ENCODE results near the gene APOA1.
A peak's percentile ranks its signal among the peaks of the same experiment; 100 is the strongest.

Gene APOA1

DNA sequence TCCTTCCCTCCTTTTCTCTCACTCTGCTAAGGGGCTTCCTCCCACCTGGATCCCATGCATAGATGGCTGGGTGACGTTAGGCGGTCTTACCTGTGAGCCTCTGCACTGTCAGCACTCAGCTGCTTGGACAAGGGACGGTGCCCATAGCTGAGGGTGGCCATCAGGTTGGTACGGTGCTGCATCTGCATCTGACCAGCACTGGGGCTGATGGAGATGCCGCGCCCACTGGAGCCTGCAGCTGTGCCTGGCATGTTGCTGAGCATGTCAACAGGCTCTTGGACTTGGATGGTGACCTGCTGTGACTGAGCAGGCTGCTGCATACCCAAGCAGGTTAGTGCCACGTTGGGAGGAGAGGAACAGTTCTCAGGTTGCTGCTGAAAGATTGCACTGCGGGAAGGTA lies 21.8 kb upstream of the APOA1 start:
- DNase-seq (ENCODE audit: low read depth in 4 of 4, low spot score in 1 of 4): no peak

DNA sequence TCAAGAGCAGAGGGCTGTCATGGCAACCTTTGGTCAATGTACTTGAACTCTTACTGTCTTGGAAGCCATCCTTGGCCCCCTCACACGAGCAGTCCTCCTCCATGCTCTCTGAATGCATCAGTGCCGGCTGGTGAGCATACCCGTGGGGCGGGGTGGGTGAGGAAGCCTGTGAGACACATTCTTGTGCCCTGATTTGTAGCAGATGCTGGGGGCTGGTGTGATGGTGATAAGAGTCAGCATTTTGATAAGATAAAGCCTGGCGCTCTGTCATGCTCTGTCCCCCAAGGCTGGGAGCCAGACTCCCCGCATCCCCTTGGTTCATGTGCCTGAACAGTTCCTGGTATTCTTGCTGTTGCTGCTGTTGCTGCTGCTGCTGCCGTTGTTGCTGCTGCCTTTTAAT lies 20.5 kb upstream of the APOA1 start:
- no peak for DNase-seq (ENCODE audit: low read depth in 4 of 4, low spot score in 1 of 4)

DNA sequence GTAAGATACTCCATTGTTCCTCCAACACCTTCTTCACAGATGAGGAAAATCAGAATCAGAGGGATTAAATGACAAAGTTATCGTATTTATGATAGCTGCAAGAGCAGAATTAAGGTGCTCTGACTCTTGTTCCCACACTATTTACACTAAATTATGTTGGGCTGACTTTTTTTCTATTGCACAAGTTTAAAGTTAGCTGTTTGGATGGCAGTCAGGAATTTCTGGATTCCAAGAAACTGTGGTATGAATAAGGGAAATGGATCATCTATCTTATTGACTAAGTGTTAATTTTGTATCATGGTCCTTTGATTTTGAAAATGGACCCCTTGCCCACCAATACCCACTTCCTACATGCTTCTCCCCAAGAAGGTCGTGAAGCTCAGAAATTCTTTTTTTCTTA lies 19.9 kb upstream of the APOA1 start:
- no peak for DNase-seq (ENCODE audit: low read depth in 4 of 4, low spot score in 1 of 4)

DNA sequence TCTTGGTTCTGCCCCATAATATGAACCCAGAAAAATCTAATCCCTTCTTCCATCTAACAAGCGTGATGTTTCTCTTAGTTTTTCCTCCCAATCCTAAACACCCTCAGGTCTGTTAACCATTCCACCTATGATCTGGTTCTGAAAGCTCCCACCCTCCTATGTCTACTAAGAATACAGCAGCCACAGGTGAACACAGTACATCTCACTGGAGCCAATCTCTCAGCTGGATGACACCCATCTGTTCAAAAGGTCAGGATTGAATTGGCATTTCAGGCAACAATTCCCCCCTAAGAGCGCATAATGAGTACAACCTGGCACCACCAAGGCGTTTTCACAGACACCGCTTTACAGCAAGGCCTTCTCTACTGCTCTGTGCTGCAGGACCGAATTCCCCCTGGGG lies 19.0 kb upstream of the APOA1 start:
- no peak for DNase-seq (ENCODE audit: low read depth in 4 of 4, low spot score in 1 of 4)

DNA sequence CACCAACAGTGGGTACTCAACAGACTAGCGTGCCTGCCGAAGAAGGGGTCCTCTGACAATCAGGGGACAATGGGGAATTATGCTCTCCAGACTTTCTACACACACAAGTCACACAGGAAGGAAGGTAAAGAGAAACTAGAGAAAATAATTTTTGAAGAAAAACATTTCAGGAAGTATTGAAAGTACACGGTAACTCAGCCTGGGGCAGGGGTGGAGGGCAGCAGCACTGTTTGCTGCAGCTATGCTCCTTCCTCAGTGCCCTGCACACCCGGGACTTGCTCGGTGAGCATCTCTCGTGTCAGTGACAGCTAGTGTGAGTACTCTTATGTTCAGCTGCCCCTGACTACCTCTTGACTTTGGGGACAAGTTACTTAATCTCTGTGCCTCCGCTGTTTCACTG lies 18.0 kb upstream of the APOA1 start:
- no peak for DNase-seq (ENCODE audit: low read depth in 4 of 4, low spot score in 1 of 4)

DNA sequence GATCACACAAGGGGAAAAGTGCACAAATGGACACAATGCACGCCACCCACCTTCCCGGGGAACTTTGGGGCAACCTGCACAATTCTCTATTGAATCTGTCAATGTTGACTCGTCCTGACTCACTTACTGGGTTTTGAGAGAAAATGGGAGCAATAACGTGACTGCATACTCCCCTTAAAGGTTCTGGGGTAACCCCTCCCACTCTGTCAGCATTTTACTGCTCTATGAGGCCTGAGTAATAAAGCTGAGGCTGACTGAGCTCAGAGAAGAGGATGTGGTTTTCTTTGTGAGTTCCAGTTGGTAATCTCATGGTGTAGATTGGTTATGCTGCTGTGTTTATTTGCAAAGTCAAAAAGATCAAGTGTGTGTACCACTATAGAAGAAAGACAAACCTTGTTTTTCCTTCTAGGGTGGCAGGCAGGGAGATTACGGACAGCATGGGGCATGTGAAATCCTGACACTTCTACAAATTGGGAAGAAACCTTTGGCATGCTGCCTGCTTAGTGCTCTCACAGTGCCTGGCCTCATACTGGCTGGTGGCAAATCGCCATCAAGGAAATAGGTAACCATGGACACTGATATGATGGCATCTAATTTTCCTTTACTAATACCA lies 16.1 kb upstream of the APOA1 start:
- peak in 2 of 4 experiments; percentile 31 to 37 for DNase-seq (ENCODE audit: low read depth in 4 of 4, low spot score in 1 of 4)

DNA sequence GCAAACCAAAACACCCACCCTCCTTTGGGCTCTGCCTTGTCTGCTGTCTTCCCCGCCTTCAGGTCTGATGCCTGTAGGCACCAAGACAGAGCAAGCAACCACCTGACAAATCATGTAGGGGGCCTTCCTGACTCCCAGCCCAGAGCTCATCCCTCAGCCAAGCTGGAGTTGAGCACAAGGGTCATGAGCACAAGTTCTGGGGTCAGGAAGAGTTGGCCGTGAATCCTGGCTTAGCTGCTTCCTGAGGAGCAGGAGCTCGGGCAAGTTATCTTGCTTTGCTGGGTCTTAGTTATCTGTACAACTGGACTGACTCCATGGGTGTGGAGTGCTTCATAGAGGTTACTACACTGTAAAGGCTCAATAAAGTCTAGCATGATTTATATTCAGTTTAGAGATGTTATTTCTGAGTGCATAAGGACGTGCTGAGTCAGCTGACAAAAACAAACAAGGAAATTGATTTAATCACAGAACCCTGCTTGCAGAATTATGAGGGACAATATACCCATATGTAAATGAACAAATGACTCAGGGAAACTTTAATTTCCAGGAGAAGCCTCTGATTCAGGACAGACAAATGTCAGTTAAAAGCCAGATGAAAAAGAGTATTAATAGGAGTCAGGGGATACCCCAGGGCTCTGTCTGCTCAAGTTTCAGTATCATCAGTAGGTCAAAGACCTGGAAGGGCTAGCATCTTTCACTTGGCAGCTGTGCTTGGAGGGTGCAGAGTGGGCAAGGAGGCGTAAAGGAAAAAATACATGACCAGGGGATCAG lies 15.0 kb upstream of the APOA1 start:
- no peak for DNase-seq (ENCODE audit: low read depth in 4 of 4, low spot score in 1 of 4)

DNA sequence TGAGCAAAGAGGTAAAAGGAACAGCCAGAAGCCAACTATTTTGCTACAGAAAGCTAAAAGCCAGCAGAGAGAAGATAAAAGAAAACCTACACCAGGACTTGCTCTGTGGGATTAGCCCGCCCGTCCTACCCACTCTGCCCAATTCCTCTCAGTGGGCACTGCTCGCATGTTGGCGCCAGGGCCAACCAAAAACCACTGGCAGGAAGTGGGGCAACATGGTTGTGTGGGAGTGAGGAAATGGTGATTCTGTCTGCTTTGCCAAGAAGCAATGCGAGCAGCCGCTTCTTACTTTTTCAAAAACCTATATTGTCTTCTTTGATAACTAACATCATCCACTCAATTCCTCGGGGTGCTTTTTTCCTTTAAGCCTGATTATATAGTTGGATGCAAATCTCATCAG lies 14.2 kb upstream of the APOA1 start:
- peak in 1 of 4 experiments; percentile 17 for DNase-seq (ENCODE audit: low read depth in 4 of 4, low spot score in 1 of 4)

DNA sequence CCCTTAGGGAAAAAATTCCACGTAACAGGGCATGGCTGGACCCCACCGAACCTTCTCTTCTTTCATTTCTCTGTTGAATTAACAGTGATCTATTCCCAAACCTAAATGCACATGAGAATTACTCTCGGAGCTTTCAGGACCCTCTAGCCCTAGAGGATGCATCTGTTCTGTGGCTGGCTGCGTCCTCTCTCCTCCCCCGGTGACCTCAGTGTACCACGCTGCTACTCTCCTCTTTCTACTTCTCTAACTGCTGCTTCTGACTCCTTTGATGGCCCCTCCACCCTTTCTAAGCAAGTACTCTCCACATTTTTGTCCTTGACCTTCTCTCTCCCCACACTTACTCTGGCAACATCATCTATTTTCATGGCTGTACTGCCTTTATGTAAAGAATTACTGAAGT lies 12.1 kb upstream of the APOA1 start:
- DNase-seq (ENCODE audit: low read depth in 4 of 4, low spot score in 1 of 4): no peak

DNA sequence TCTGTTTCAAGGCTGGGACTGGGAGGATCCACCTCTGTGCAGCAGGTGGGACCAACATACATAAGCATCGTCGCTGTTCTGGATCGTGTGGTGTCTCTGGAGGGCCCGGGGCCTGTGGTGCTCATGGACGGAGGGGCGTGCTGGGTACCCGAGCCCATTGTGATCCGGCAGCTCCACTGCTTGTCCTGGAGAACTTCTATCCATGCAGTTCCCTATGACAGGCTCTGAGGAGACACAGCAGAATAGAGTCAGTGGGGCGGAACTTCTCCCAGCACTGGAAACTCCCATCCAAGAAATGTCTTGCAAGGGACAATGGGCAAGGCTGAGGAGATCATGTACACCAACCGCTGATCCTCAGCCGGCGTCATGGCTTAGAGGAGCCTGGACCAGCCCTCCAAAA lies 11.6 kb upstream of the APOA1 start:
- no peak for DNase-seq (ENCODE audit: low read depth in 4 of 4, low spot score in 1 of 4)

DNA sequence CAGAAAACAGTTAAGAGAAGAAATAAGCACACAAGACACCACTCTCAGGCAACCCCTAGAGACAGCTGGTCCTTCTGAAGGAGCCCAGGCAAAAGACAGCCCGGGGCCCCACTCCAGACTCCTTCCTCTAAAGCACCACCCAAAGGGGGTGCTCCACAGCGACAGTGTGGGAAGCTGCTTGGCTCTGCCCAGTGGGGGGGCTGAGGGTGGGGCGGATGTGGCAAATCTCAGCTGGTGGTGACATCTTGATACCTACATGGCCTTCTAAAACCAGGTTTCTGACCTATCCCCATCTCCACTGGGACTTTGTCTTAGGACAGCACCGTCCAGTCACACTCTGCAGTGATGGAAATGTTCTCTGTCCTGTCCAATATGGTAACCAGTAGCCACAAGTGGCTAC lies 10.2 kb upstream of the APOA1 start:
- no peak for DNase-seq (ENCODE audit: low read depth in 4 of 4, low spot score in 1 of 4)

DNA sequence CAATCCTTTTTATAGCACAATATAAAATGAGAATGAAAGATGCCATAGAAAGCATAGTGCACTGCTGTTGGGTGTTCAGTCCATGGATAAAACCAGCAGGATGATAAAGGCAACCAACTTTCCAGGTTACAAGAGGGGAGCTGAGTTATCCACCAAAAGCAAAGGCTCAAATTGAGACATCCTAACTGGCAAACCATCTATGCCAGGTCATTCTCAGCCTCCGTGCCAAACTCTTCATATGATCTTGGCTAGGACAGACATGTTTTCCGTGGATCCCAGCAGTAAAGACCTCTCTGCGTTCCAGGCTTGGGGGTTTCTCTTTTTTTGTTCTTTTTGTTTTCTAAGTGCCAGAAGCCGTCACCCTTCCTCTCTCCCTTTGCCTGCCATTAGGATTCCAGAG lies 7.3 kb upstream of the APOA1 start:
- DNase-seq (ENCODE audit: low read depth in 4 of 4, low spot score in 1 of 4): no peak

DNA sequence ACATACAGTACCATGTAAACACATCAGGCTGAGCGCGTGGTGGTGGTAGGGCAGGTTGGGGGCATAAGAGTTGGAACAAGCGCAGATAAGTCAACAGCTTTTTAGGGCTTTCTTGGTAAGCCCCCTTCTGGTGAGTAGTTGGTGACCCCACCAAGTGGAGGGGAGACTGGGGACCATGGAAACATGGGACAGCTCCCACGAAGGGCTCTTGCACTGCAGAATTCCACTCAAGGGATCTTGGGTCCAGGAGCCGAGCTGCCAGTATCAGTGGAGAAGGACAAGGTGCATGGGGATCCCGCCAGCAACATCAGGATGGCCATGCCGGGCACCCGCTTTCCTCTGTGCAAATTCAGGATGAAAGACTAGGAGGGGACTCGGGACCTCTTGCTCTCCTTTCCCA lies 6.2 kb upstream of the APOA1 start:
- DNase-seq (ENCODE audit: low read depth in 4 of 4, low spot score in 1 of 4): no peak

DNA sequence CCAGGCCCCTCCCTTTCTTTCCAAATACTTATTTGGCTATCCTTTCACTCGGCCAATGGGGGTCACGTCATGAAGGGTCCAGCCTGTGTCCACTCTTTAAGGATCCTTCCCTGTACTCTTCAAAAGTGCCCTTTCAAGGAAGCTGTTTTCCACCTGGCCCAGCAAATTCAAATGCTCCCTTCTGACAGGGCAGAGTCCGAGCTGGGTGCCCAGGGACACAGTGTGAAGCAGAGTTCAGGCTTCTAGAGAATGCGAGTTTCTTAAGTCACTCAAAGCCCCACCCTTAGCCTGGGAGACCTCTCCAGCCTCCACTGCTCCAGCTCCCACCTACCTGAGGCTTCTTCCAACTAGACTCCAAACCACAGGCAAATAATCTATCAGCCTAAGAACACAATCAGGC lies 5.5 kb upstream of the APOA1 start:
- DNase-seq (ENCODE audit: low read depth in 4 of 4, low spot score in 1 of 4): no peak

DNA sequence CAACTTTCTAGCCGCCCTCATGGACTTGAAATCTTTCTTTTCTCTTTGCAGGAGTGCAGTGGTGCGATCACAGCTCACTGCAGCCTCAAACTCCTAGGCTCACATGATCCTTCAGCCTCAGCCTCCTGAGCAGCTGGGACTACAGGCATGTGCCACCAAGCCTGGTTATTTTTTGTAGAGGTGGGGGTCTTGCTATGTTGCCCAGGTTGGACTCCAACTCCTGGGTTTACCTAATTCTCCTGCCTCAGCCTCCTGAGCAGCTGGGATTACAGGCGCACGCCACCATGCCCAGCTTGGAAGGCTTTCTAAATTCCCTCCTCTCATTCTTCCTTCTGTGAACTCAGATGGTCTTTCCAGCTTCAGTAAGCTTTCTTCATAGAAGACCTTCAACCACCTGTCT lies 4.7 kb upstream of the APOA1 start:
- DNase-seq (ENCODE audit: low read depth in 4 of 4, low spot score in 1 of 4): no peak

DNA sequence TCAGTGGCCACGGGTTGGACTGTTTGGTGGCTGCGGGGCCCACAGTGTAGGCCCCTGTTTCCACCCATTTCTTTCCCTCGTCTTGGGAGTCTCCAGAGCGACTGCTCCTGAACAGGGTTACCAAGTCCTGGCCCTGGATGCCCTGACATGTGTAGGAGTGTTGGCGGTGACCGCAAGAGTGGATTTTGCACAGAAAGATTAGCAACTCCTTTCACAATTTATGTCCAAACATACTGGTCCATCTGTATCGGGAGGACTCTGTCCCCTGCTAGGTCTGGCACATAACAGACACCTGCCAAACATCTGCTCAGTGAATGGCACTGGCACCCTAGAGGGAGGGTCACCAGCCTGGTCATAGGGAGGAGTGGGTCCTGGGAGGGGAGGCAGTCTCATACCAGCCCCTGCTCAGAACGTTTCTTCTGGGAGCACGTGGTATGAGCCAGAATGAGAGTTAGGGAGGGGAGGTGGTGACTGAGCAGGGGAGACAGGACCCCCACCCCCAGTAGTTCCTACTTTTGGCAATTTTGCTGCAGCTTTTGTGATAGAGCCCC lies 3.4 kb upstream of the APOA1 start:
- DNase-seq (ENCODE audit: low read depth in 4 of 4, low spot score in 1 of 4): no peak

DNA sequence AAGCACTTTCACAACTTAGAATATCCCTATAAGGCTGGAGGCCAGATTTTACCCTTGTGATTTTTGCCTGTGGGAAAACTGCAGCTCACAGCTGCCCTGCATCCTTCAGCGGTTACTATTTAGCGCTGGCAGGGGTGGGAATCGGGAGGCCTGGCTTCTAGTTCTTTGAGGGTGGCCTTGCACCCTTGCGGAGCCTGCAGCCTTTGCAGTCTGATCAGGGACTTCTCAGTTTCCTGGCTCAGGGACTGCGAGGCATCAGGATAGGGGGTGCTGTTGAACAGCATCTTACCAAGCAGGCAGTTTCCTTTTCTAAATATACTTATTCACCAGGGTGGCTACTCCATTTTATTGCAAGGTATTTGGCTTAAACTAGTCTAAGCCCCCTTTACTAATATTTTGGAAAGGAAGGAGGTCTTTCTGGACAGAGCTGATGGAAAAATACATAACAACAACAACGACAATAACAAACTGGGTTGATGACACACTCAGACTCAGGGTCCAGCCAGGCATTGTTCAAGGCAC lies 2.9 kb upstream of the APOA1 start:
- no peak for DNase-seq (ENCODE audit: low read depth in 4 of 4, low spot score in 1 of 4)

DNA sequence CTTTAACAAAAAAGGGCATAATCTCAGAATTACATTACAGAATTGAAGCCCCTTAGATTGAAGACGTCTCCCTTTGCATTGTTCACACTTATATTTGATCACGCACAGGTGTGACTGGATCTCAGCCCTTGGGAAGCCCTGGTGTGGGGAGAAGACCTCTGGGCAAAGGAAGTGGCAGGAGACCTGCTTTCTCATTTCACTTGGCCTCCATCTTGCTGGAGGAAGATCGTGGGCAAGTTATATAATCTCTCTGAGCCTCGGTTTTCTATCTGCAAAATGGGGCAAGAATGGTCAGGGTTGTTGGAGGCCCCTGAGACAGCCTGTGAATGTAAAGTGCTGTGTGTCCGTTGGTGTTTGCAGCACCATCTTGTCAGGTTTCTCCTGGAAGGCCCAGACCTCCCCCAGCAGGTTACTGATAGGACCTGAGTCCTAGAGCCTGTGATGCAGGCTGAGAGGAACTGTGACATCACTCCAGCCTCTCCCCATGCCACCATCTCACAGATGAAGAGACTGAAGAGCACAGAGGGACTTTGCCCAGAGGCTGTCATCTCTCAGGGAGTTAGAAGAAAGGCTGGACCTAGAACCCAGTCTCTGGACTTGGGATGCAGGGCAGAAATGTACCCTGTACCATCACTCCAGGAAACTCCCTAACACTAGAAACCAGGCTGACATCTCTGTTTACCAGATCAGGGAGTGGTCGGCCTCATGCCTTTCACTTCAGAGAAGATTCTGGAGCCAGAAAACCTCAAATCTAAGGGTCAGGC lies 1.1 kb upstream of the APOA1 start:
- DNase-seq (ENCODE audit: low read depth in 4 of 4, low spot score in 1 of 4): no peak

DNA sequence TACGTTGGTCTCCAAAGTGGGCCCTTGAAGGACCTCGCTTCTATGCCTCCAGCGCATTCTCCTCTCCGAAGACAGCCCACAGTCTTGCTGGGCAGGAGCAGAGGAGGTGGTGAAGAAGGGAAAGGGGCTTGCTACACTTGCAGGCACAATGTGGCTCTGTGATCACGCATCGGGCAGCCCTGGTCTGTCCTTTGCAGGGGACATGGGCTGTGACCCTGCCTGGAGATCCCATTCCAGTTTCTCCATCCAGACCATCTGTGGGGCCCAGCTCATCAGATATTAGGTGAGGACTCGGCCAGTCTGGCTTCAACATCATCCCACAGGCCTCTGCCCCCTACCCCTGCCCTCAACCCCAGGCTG lies 810 bp downstream of the APOA1 start:
- DNase-seq (ENCODE audit: low read depth in 4 of 4, low spot score in 1 of 4): no peak

DNA sequence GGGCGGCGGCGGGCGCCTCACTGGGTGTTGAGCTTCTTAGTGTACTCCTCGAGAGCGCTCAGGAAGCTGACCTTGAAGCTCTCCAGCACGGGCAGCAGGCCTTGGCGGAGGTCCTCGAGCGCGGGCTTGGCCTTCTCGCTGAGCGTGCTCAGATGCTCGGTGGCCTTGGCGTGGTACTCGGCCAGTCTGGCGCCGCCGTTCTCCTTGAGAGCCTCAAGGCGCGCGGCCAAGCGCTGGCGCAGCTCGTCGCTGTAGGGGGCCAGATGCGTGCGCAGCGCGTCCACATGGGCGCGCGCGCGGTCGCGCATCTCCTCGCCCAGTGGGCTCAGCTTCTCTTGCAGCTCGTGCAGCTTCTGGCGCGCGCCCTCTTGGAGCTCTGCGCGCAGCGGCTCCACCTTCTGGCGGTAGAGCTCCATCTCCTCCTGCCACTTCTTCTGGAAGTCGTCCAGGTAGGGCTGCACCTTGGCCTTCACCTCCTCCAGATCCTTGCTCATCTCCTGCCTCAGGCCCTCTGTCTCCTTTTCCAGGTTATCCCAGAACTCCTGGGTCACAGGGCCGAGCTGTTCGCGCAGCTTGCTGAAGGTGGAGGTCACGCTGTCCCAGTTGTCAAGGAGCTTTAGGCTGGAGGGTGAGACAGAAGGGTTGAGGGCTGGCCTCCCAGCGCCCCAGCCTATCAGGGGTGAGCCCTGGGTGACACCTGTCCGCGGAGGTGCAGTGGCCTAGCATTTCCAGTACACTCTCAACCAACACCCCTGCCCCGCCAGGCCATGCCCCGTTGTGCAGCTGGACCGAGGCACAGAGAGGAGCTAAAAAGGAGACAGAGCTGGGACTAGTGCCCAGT lies 1.4 kb downstream of the APOA1 start:
- DNase-seq (ENCODE audit: low read depth in 4 of 4, low spot score in 1 of 4): peak; percentile 30 to 70 (median 54)

All from stimulated activated CD4-positive, alpha-beta T cell treated with anti-CD3 and anti-CD28 coated beads, Interleukin-1b, Interleukin-23, amount 100 ng/mL, for 24 hours (primary cell).